Caco-2 (cell line): Measurements from ENCODE around the gene FOXP1. TPM values are rescaled to one million over a fixed set of nuclear protein-coding genes. Genes with fewer than 3 reads are reported as not detected.

Source experiments
- BruUV-seq: library from RNA; stranded (reverse); fragments of 400-500 nt; replicated peaks from 2 replicates; lab custom pipeline; 2021; lab: Mats Ljungman, UMichigan
- CTCF ChIA-PET: fragments of 300-600 bp; sonication (Branson Sonifier 250); formaldehyde crosslinking; loops from one replicate; lab custom pipeline; 2022; ENCODE audit warnings: antibody characterized with exemption; lab: Charles Lee
- POLR2A ChIA-PET: fragments of 300-600 bp; sonication (Branson Sonifier 250); formaldehyde crosslinking; loops from one replicate; lab custom pipeline; 2022; ENCODE audit warnings: antibody characterized with exemption; lab: Charles Lee
- DNase-seq, 2 experiments: peaks; one replicate each; pipeline versions ENCODE4 v3.0.0 to v3.0.0-alpha.2; 2020 to 2022
- H3K27me3 ChIP-seq: replicated peaks from 2 replicates; pipeline ENCODE4 v1.6.0; 2011; ENCODE audit warnings: low read length; ENCODE audit not compliant: control insufficient read depth, insufficient read depth
- H3K36me3 ChIP-seq: 2 replicates; pipeline ENCODE4 v1.5.1; 2011; ENCODE audit warnings: low read length; ENCODE audit not compliant: control insufficient read depth, insufficient read depth
- H3K4me1 ChIP-seq: fragments of 250-450 bp; sonication (Bioruptor Pico); 2 replicates; pipeline ENCODE4 v1.5.1; 2020; ENCODE audit warnings: mild to moderate bottlenecking
- H3K4me3 ChIP-seq: 2 replicates; pipeline ENCODE4 v1.5.1; 2011; ENCODE audit warnings: low read depth, mild to moderate bottlenecking, control low read depth, low read length
- H3K9me3 ChIP-seq: fragments of 250-450 bp; sonication (Bioruptor Pico); 2 replicates; pipeline ENCODE4 v1.5.1; 2020; ENCODE audit warnings: mild to moderate bottlenecking, moderate library complexity
- H3K27ac Mint-ChIP-seq: one replicate; pipeline ENCODE4 v1.8.0; 2022; ENCODE audit warnings: mixed read lengths; ENCODE audit not compliant: unreplicated experiment
- H3K27me3 Mint-ChIP-seq: one replicate; pipeline ENCODE4 v1.8.0; 2022; ENCODE audit warnings: mixed read lengths; ENCODE audit not compliant: insufficient read depth, unreplicated experiment
- H3K36me3 Mint-ChIP-seq: one replicate; pipeline ENCODE4 v1.8.0; 2022; ENCODE audit warnings: mild to moderate bottlenecking, mixed read lengths; ENCODE audit not compliant: insufficient read depth, unreplicated experiment
- H3K4me1 Mint-ChIP-seq: one replicate; pipeline ENCODE4 v1.8.0; 2022; ENCODE audit warnings: low read depth, mixed read lengths; ENCODE audit not compliant: unreplicated experiment
- H3K4me3 Mint-ChIP-seq: one replicate; pipeline ENCODE4 v1.8.0; 2022; ENCODE audit warnings: mild to moderate bottlenecking, moderate library complexity, mixed read lengths; ENCODE audit not compliant: unreplicated experiment
- H3K9me3 Mint-ChIP-seq: one replicate; pipeline ENCODE4 v1.8.0; 2022; ENCODE audit warnings: mixed read lengths; ENCODE audit not compliant: unreplicated experiment
- CTCF ChIP-seq, 2 experiments: fragments of 200-600 bp in 1 of 2; IDR thresholded peaks; 1 replicate in 1 of 2; 2 replicates in 1 of 2; pipeline versions ENCODE4 v1.5.1 to v1.8.0; 2011 to 2022; ENCODE audit warnings: antibody characterized with exemption in 1 of 2, control low read depth in 1 of 2, inconsistent platforms in 1 of 2, low read depth in 1 of 2, low read length in 1 of 2, mild to moderate bottlenecking in 1 of 2, moderate library complexity in 1 of 2; ENCODE audit not compliant: insufficient read depth in 1 of 2, severe bottlenecking in 1 of 2, unreplicated experiment in 1 of 2
- intact Hi-C: fragments of 100-400 bp; cut with micrococcal nuclease; formaldehyde crosslinking; loops from one replicate; pipeline ENCODE4 v1.10.0; 2022; ENCODE audit not compliant: unreplicated experiment
- total RNA-seq: library from RNA; stranded (reverse); gene quantifications from 2 replicates; pipeline ENCODE4 v1.2.3, GENCODE V29; 2022

Gene FOXP1
- total RNA-seq, 1 experiment from 2014 or later, result 131 TPM

- H3K36me3 ChIP-seq, result no peaks in the 10 kb centered on the region
- Mint-ChIP-seq H3K27ac (no peak overlapping the region), H3K36me3 (peaks cover 8% of the 10 kb centered on the region), H3K27me3 (no peaks in the 10 kb centered on the region), H3K9me3 (no peaks in the 10 kb centered on the region), H3K4me1 (peaks cover 6% of the 10 kb centered on the region), H3K4me3 (no peak overlapping the region)
- TF ChIP-seq CTCF (IDR thresholded peaks at IDR 0.05; ENCODE audit: insufficient read depth in 1 of 2, low read depth in 1 of 2, low read length in 1 of 2, severe bottlenecking in 1 of 2, unreplicated experiment in 1 of 2), result no peak
- BruUV-seq, result no TSS peak
- POLR2A ChIA-PET, result no interaction called here
- no peak overlapping the region for H3K4me3 ChIP-seq
- CTCF ChIA-PET, result no interaction called here
- DNase-seq, result no peak
- no peaks in the 10 kb centered on the region; the same call in 1 of the 2 replicates for H3K9me3 ChIP-seq
- intact Hi-C loops, result loop anchor here (5.0 to 10.0 kb wide), 4 partner anchors 63 to 1054 kb away; no protein-coding TSS in a partner anchor
- H3K27me3 ChIP-seq, result no peaks in the 10 kb centered on the region
- peaks cover 7% of the 10 kb centered on the region for H3K4me1 ChIP-seq
These were observed 5.6 kb upstream of the FOXP1 start for GRCh38 chr3:71589132-71589531.

GRCh38 chr3:71587958-71588357 is 4.4 kb upstream of the FOXP1 start:
- intact Hi-C loops, result loop anchor here (5.0 to 10.0 kb wide), 4 partner anchors 64 to 1053 kb away; no protein-coding TSS in a partner anchor
- peaks cover 7% of the 10 kb centered on the region for H3K4me1 ChIP-seq
- TF ChIP-seq CTCF (IDR thresholded peaks at IDR 0.05; ENCODE audit: insufficient read depth in 1 of 2, low read depth in 1 of 2, low read length in 1 of 2, severe bottlenecking in 1 of 2, unreplicated experiment in 1 of 2), result no peak
- Mint-ChIP-seq H3K4me1 (peaks cover 6% of the 10 kb centered on the region), H3K9me3 (no peaks in the 10 kb centered on the region), H3K27me3 (no peaks in the 10 kb centered on the region), H3K36me3 (peaks cover 15% of the 10 kb centered on the region), H3K27ac (no peak overlapping the region), H3K4me3 (no peak overlapping the region)
- CTCF ChIA-PET, result no interaction called here
- no peaks in the 10 kb centered on the region for H3K27me3 ChIP-seq
- no peak overlapping the region for H3K4me3 ChIP-seq
- BruUV-seq, result no TSS peak
- no peaks in the 10 kb centered on the region; the same call in 1 of the 2 replicates for H3K9me3 ChIP-seq
- no peaks in the 10 kb centered on the region for H3K36me3 ChIP-seq
- no peak for DNase-seq
- POLR2A ChIA-PET, result no interaction called here

GRCh38 chr3:71586810-71587242 is 3.3 kb upstream of the FOXP1 start:
- no peaks in the 10 kb centered on the region for H3K27me3 Mint-ChIP-seq
- ChIA-PET POLR2A (no interaction called here), CTCF (interaction anchor here (0.5 to 1.0 kb wide), 2 partner anchors 18 to 77 kb away, joined by 3 to 5 read pairs; no protein-coding TSS in a partner anchor)
- Histone ChIP-seq H3K9me3 (no peaks in the 10 kb centered on the region; the same call in 1 of the 2 replicates), H3K27me3 (no peaks in the 10 kb centered on the region), H3K4me1 (peaks cover 7% of the 10 kb centered on the region), H3K4me3 (no peak overlapping the region), H3K36me3 (no peaks in the 10 kb centered on the region)
- peaks cover 6% of the 10 kb centered on the region for H3K4me1 Mint-ChIP-seq
- H3K27ac Mint-ChIP-seq, result no peak overlapping the region
- no peak overlapping the region for H3K4me3 Mint-ChIP-seq
- no peak for DNase-seq
- no TSS peak for BruUV-seq
- intact Hi-C loops, result loop anchor here (5.0 to 10.0 kb wide), 4 partner anchors 65 to 1052 kb away; no protein-coding TSS in a partner anchor
- TF ChIP-seq CTCF (IDR thresholded peaks at IDR 0.05; ENCODE audit: insufficient read depth in 1 of 2, low read depth in 1 of 2, low read length in 1 of 2, severe bottlenecking in 1 of 2, unreplicated experiment in 1 of 2), result no peak
- peaks cover 21% of the 10 kb centered on the region for H3K36me3 Mint-ChIP-seq
- H3K9me3 Mint-ChIP-seq, result no peaks in the 10 kb centered on the region
